Thyroid gland (tissue), 4 donors: ENCODE measurements around the gene JMJD1C.

Experiments
- POLR2A ChIP-seq, 2 donors: fragments of 450-650 bp; IDR thresholded peaks; one replicate each; pipeline ENCODE4 v1.6.1; 2017; ENCODE audit warnings: antibody characterized with exemption in 2 of 2, mild to moderate bottlenecking in 2 of 2, moderate library complexity in 1 of 2
- TF ChIP-seq, protein P1 (sequence below), 6 experiments: fragments of 200-600 bp in 3 of 6; fragments of 450-650 bp in 3 of 6; sonication (generic) in 3 of 6; IDR thresholded peaks; one replicate each; pipeline ENCODE4 v1.5.1; 2016 to 2019; ENCODE audit warnings: antibody characterized with exemption in 6 of 6, mild to moderate bottlenecking in 2 of 6, inconsistent platforms in 1 of 6, moderate library complexity in 1 of 6

- TF ChIP-seq, protein P1, sequence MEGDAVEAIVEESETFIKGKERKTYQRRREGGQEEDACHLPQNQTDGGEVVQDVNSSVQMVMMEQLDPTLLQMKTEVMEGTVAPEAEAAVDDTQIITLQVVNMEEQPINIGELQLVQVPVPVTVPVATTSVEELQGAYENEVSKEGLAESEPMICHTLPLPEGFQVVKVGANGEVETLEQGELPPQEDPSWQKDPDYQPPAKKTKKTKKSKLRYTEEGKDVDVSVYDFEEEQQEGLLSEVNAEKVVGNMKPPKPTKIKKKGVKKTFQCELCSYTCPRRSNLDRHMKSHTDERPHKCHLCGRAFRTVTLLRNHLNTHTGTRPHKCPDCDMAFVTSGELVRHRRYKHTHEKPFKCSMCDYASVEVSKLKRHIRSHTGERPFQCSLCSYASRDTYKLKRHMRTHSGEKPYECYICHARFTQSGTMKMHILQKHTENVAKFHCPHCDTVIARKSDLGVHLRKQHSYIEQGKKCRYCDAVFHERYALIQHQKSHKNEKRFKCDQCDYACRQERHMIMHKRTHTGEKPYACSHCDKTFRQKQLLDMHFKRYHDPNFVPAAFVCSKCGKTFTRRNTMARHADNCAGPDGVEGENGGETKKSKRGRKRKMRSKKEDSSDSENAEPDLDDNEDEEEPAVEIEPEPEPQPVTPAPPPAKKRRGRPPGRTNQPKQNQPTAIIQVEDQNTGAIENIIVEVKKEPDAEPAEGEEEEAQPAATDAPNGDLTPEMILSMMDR (IDR thresholded peaks at IDR 0.05): no peak
- TF ChIP-seq POLR2A (IDR thresholded peaks at IDR 0.05): no peak
Measured at GRCh38 chr10:63229161-63229560, 236.6 kb downstream of the JMJD1C start.
